Cardiac fibroblast (primary cell): Measurements from ENCODE around the gene ELL2.

ENCODE experiments used
- DNase-seq, 2 donors: peaks; one replicate each; pipeline versions ENCODE4 v3.0.0 to v3.0.0-alpha.2; 2010; ENCODE audit warnings: low read depth in 2 of 2
- H3K4me3 ChIP-seq, 2 donors: replicated peaks in 1 of 2; 1 replicate in 1 of 2; 2 replicates in 1 of 2; pipeline ENCODE4 v1.5.1; 2011; ENCODE audit warnings: low read depth in 2 of 2, low read length in 2 of 2, mild to moderate bottlenecking in 2 of 2, moderate library complexity in 1 of 2
- CTCF ChIP-seq: IDR thresholded peaks from one replicate; pipeline ENCODE4 v1.5.1; 2011; ENCODE audit warnings: low read depth, mild to moderate bottlenecking, low read length, inconsistent platforms

Gene ELL2

DNA sequence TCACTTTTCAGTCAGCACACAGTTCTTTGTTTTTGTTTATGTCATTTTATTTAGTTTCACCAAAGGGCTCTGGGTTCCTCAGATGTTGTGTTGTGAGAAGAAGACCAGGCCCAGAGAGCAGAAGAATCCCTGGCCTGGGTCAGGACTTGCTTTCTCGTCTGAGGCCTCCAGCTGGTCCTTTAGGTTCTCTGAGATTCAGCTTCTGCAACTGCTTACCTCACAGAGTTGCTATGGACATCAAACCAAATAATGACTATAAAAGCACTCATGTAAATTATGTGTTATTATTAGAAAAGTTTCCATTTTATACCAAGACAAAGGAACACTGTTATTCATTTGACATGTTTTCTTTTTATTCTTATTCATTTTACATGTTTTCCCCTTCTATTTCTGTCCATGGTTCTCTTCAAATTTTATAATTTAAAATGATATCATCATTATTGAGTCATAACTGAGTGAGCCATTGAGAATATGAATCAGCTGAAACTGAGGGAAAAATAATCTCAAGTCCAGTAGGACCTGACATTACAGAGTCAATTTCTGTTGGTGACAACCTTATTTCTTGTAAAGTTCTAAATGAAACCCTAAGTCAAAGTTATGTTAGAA is 95.1 kb downstream of the ELL2 start:
- DNase-seq: peak in 1 of 2 donors; percentile 74
- no peak overlapping the region for H3K4me3 ChIP-seq
- no peak for TF ChIP-seq CTCF

GRCh38 chr5:95864944-95865504 is 96.6 kb downstream of the ELL2 start:
- no peak for DNase-seq
- no peak for TF ChIP-seq CTCF
- H3K4me3 ChIP-seq: no peak overlapping the region

DNA sequence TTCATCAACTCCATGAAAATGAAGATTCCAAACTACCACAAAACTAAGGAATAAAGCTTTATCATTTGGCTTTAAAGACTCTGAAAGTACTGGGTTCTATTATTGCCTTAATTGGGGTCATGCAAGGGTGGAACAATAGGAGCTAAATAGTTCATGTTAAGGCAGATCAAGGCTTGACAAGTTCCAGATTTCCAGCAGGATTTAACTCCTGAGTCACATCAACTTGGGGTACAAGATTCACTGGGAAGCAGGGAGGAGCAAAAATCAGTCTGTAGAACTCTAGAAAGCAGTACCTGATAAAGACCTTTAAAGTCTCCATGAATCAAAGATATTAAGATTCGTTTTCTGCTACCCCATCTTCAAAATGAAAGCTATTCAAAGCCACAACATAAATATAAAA is 97.2 kb downstream of the ELL2 start:
- no peak for TF ChIP-seq CTCF
- no peak for DNase-seq

GRCh38 chr5:95863383-95863757 is 98.3 kb downstream of the ELL2 start:
- no peak for TF ChIP-seq CTCF
- peak overlapping the region in 1 of 2 donors; percentile 19 for H3K4me3 ChIP-seq
- DNase-seq: peak; percentile 90 to 93

More for the DNA sequence above, 97.2 kb downstream of the ELL2 start:
- H3K4me3 ChIP-seq: no peak overlapping the region

DNA sequence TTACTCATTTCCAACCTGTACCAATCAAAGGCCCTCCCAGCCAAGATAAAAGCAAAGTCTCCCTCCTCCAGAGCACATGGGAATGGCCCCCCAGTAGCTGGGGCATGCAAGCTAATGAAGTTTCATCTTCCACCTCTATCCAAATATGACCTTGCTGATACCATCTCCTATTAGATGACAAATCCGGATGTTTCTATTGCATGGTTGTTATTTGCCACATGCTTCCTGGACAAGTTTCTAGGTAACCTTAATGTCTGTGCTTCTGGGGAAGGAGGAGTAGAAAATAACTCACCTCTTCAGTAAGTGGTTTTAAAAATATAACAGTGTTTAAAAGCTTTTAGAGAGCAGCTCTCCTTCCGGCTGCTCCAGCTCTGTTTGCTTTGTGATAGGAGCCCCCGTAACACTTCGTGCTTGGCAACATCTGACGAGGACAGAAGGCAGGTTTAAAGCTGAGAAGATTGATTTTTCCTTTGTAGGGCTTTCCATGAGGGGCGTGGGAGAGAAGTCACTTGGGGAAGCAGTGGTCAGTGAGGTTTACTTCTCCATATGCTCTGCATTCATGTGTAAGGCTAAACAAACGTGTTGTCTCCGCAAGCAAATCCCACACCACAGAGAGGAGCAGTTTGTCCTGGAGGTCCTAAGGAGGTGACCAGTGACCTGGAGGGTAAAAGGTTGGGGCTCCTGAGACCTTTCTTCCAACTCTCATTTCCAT is 98.8 kb downstream of the ELL2 start:
- TF ChIP-seq CTCF: no peak
- H3K4me3 ChIP-seq: no peak overlapping the region
- no peak for DNase-seq

GRCh38 chr5:95861864-95862561 is 99.6 kb downstream of the ELL2 start:
- DNase-seq: peak; percentile 69 to 85
- TF ChIP-seq CTCF: no peak
- H3K4me3 ChIP-seq: no peak overlapping the region
